ENCODE results near the gene PTN. TPM values are rescaled to one million over a fixed set of nuclear protein-coding genes. Genes with fewer than 3 reads are reported as not detected.
A peak's percentile ranks its signal among the peaks of the same experiment; 100 is the strongest.
"Not testable (repeated sequence)": the region's sequence is repeated elsewhere in the genome, so short reads cannot be mapped to it uniquely, and the experiment has no call there.

The PTN gene
- total RNA-seq, 2 donors from 2014 or later = not detected

- Mint-ChIP-seq H3K9me3 (peaks cover 10 to 17% of the 10 kb centered on the region in 2 donors), H3K36me3 (no peaks in the 10 kb centered on the region), H3K27ac (no peak overlapping the region)
- no peak for DNase-seq (ENCODE audit: low spot score in 2 of 2)
- no peak for ATAC-seq
Observed at GRCh38 chr7:137243741-137244140, 99.8 kb downstream of the PTN start.

DNA sequence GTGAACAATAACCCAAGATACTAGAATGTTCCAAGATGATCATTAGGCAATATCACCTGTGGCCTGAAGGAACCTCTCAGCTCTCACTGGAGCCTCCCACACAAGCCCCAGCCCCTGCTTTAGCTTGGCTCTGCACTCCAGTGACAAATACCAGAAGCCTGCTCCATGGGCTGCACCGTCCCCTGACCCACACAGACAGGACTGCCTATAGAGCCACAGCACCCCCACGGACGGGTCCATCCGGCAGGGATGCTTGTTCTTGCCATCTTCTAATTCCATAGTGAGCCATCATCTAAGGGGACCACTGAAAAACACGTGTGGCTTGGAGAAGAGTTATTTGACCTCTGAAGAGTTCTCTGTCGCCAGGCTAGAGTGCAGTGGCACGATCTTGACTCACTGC lies 100.9 kb downstream of the PTN start:
- ATAC-seq (no peak), DNase-seq (ENCODE audit: low spot score in 2 of 2) (no peak)
- Mint-ChIP-seq H3K27ac (no peak overlapping the region), H3K36me3 (no peaks in the 10 kb centered on the region), H3K9me3 (peaks cover 10 to 17% of the 10 kb centered on the region in 2 donors)

- no peaks in the 10 kb centered on the region for H3K36me3 Mint-ChIP-seq
Observed at GRCh38 chr7:137241655-137242360, 101.7 kb downstream of the PTN start.

GRCh38 chr7:137239186-137239585 lies 104.3 kb downstream of the PTN start:
- H3K9me3 Mint-ChIP-seq = peaks cover 4 to 21% of the 10 kb centered on the region in 2 donors
- DNase-seq (ENCODE audit: low spot score in 2 of 2); H3K27ac Mint-ChIP-seq; H3K36me3 Mint-ChIP-seq; ATAC-seq: not testable (repeated sequence)

More at GRCh38 chr7:137241655-137242360, 101.7 kb downstream of the PTN start:
- Mint-ChIP-seq H3K27ac (peak overlapping the region in 1 of 2 donors; percentile 68), H3K9me3 (peaks cover 3 to 17% of the 10 kb centered on the region in 2 donors)
- no peak for ATAC-seq
- DNase-seq (ENCODE audit: low spot score in 2 of 2) = no peak

DNA sequence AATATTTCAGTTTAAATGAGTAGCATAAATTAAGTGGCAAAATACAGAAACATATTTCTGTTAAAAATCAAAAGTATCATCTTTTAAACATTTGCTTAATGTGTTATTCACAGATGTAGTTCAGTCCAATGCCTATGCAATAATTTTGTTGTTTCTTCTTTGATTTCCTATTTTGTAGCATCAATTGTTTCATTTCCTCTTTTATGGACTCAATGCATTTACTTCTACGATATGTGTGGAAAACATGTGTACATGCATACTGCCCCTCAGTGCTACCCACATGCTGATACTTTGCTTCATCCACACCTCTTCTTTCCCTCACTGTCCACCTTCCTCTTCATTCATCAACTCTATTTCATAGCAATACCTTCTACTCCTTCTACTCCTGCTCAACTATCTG lies 108.1 kb downstream of the PTN start:
- H3K36me3 Mint-ChIP-seq = no peaks in the 10 kb centered on the region
- H3K27ac Mint-ChIP-seq = no peak overlapping the region
- peaks cover 12 to 15% of the 10 kb centered on the region in 2 donors for H3K9me3 Mint-ChIP-seq
- no peak for DNase-seq (ENCODE audit: low spot score in 2 of 2)
- no peak for ATAC-seq

DNA sequence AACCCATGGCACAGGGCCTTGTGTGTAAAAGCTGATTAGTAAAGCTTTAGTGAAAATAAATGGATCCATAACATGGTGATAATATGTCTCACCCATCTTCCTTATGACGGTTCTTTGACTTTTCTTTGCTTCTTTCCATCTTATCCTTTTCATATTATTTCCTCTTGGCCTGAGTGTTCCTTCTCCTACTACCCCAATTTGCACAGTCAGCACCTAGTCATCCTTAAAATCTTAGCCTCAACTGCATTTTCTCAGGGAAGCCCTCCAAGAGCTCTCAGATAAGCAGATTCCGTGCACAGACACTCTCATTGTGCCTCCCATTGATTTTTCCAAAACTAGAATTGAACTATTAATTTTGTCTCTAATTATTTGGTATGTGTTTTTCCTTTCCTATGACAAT lies 112.4 kb downstream of the PTN start:
- Mint-ChIP-seq H3K9me3 (peaks cover 10 to 12% of the 10 kb centered on the region in 2 donors), H3K27ac (no peak overlapping the region), H3K36me3 (no peaks in the 10 kb centered on the region)
- DNase-seq (ENCODE audit: low spot score in 2 of 2) = no peak
- ATAC-seq = no peak

DNA sequence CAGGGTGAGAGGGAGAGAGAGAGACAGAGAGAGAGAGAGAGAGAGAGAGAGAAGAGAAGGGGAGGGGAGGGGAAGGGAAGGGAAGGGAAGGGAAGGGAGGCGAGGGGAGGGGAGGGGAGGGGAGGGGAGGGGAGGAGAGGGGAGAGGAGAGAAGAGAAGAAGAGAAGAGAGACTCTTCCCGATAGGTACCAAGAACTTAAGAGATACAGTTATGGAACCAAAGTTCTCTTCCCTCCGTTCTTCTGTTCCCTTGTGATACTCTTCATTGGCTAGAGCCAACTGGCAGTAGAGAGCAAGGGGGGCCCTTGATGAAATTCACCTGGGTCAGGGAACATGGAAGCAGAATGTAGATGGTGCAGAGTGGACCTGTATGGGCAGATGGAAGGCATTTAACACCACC lies 122.1 kb downstream of the PTN start:
- no peak overlapping the region for H3K27ac Mint-ChIP-seq

DNA sequence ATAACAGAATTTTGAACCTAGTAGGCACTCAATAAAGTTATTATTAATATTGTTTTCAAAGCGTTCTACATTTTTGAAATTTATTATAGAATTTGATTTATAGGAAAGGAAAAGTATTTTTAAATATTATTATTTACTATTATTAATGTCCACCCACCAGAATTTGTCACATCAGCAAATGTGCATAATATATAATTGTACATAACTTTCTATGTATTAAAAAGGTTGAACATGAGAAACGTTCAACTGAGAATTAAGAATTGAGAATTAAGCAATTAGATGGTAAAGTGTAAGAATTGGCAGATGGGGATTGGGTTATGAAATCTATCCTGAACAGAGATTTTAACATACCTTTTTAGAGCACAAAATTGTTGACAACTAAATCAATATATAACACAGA lies 129.8 kb downstream of the PTN start:
- no peak overlapping the region for H3K27ac Mint-ChIP-seq
- peaks cover 18 to 25% of the 10 kb centered on the region in 2 donors for H3K9me3 Mint-ChIP-seq
- DNase-seq (ENCODE audit: low spot score in 2 of 2) (no peak), ATAC-seq (no peak)
- H3K36me3 Mint-ChIP-seq = no peaks in the 10 kb centered on the region

More for the DNA sequence above, 122.1 kb downstream of the PTN start:
- no peak for ATAC-seq
- DNase-seq (ENCODE audit: low spot score in 2 of 2) = no peak
- Mint-ChIP-seq H3K36me3 (no peaks in the 10 kb centered on the region), H3K9me3 (peaks cover 14 to 29% of the 10 kb centered on the region in 2 donors)

- no peaks in the 10 kb centered on the region for H3K36me3 Mint-ChIP-seq
- peaks cover 13 to 17% of the 10 kb centered on the region in 2 donors for H3K9me3 Mint-ChIP-seq
- H3K27ac Mint-ChIP-seq = no peak overlapping the region
- DNase-seq (ENCODE audit: low spot score in 2 of 2) = no peak
- no peak for ATAC-seq
Observed at GRCh38 chr7:137209151-137209817, 134.2 kb downstream of the PTN start.

GRCh38 chr7:137206770-137207169 lies 136.8 kb downstream of the PTN start:
- Mint-ChIP-seq H3K27ac (no peak overlapping the region), H3K36me3 (no peaks in the 10 kb centered on the region), H3K9me3 (peaks cover 17 to 22% of the 10 kb centered on the region in 2 donors)
- DNase-seq (ENCODE audit: low spot score in 2 of 2) (no peak), ATAC-seq (no peak)

DNA sequence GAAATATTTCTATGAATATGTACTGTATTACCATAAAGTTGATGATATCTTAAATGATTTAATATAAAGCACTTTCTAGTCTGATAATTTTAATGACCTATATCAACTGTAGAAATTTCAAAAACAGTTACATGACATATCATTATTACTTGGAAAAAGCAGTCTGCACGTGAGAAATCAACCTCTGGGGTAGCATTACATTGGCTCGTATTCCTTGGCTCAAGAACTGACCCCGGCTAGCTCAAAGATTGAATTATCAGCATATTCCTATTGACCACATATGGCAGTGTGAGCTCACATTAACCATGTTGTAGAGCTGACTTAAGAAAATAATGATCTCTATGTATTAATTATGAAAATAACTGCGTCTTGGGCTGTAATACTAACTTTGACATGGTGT lies 139.3 kb downstream of the PTN start:
- DNase-seq (ENCODE audit: low spot score in 2 of 2) (no peak), ATAC-seq (no peak)
- Mint-ChIP-seq H3K27ac (no peak overlapping the region), H3K36me3 (no peaks in the 10 kb centered on the region), H3K9me3 (peaks cover 15 to 18% of the 10 kb centered on the region in 2 donors)

DNA sequence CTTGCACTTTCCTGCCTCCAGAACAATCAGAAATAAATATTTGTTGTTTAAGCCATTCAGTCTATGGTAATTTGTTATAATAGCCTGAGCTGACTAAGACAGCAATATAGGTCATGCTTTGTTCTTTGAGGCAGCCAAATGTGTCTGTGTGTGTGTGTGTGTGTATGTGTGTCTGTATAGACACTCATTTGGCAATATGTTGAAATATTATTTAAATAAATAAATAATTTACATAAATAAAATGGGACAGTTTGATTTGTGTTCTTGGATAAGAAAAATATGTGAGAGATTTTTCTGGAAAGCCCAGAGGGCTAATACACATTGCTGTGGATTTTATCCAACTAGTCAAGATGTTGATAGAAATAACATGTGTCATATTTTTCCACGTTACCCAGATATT lies 140.2 kb downstream of the PTN start:
- DNase-seq (ENCODE audit: low spot score in 2 of 2) = no peak
- Mint-ChIP-seq H3K36me3 (no peaks in the 10 kb centered on the region), H3K27ac (no peak overlapping the region), H3K9me3 (peaks cover 13 to 18% of the 10 kb centered on the region in 2 donors)
- ATAC-seq = no peak

- H3K36me3 Mint-ChIP-seq = no peaks in the 10 kb centered on the region
- no peak overlapping the region for H3K27ac Mint-ChIP-seq
- ATAC-seq (no peak), DNase-seq (ENCODE audit: low spot score in 2 of 2) (no peak)
- H3K9me3 Mint-ChIP-seq = no peaks in the 10 kb centered on the region
Observed at GRCh38 chr7:137196648-137197047, 146.9 kb downstream of the PTN start.

- Mint-ChIP-seq H3K36me3 (no peaks in the 10 kb centered on the region), H3K27ac (no peak overlapping the region)
- no peak for DNase-seq (ENCODE audit: low spot score in 2 of 2)
Observed at GRCh38 chr7:137195996-137196395, 147.5 kb downstream of the PTN start.

DNA sequence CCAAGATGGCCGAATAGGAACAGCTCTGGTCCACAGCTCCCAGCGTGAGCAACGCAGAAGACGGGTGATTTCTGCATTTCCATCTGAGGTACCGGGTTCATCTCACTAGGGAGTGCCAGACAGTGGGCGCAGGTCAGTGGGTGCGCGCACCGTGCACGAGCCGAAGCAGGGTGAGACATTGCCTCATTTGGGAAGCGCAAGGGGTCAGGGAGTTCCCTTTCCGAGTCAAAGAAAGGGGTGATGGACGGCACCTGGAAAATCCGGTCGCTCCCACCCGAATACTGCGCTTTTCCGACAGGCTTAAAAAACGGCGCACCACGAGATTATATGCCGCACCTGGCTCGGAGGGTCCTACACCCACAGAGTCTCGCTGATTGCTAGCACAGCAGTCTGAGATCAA lies 161.9 kb downstream of the PTN start:
- H3K27ac Mint-ChIP-seq; ATAC-seq; H3K36me3 Mint-ChIP-seq; DNase-seq (ENCODE audit: low spot score in 2 of 2); H3K9me3 Mint-ChIP-seq: not testable (repeated sequence)

More at GRCh38 chr7:137195996-137196395, 147.5 kb downstream of the PTN start:
- H3K9me3 Mint-ChIP-seq = peaks cover under 1% of the 10 kb centered on the region in 2 donors
- ATAC-seq = no peak

Data from activated naive CD4-positive, alpha-beta T cell treated with anti-CD3 and anti-CD28 coated beads, Interleukin-2, amount 50 U/mL, for 72 hours (primary cell).